Kidney (tissue), 14 donors: ENCODE data around the gene MYH11. TPM values are rescaled to one million over a fixed set of nuclear protein-coding genes. Genes with fewer than 3 reads are reported as not detected.
A peak's percentile ranks its signal among the peaks of the same experiment; 100 is the strongest.
"Not testable (repeated sequence)": the region's sequence is repeated elsewhere in the genome, so short reads cannot be mapped to it uniquely, and the experiment has no call there.

Source experiments
- DNase-seq, 5 donors: peaks; one replicate each; pipeline ENCODE4 v3.0.0-alpha.2; 2013 to 2020
- FAIRE-seq: peaks from 2 replicates; lab custom pipeline; 2012; peaks lifted over from hg19 to GRCh38; lab: Jason Lieb, UNC
- H3K27ac ChIP-seq, 2 donors: one replicate each; pipeline ENCODE4 v1.7.0; 2013; ENCODE audit warnings: low read depth in 2 of 2, low read length in 2 of 2, inconsistent platforms in 1 of 2
- H3K27me3 ChIP-seq: one replicate; pipeline ENCODE4 v1.7.1; 2013; ENCODE audit warnings: low read length, inconsistent platforms; ENCODE audit not compliant: control insufficient read depth, insufficient read depth
- H3K36me3 ChIP-seq, 3 donors: one replicate each; pipeline versions ENCODE4 v1.7.0 to v1.7.1; 2013; ENCODE audit warnings: low read length in 3 of 3, control low read depth in 1 of 3, inconsistent platforms in 1 of 3; ENCODE audit not compliant: insufficient read depth in 3 of 3, control insufficient read depth in 2 of 3
- H3K4me1 ChIP-seq, 3 donors: one replicate each; pipeline versions ENCODE4 v1.7.0 to v1.7.1; 2013; ENCODE audit warnings: low read length in 3 of 3, inconsistent platforms in 1 of 3, low read depth in 1 of 3; ENCODE audit not compliant: control insufficient read depth in 2 of 3, insufficient read depth in 2 of 3
- H3K4me3 ChIP-seq, 3 donors: one replicate each; pipeline versions ENCODE4 v1.7.0 to v1.8.1; 2013; ENCODE audit warnings: low read length in 3 of 3, control low read depth in 1 of 3, inconsistent platforms in 1 of 3
- H3K9ac ChIP-seq, 3 donors: one replicate each; pipeline versions ENCODE4 v1.7.0 to v1.7.1; 2013; ENCODE audit warnings: low read length in 3 of 3, control low read depth in 1 of 3, inconsistent platforms in 1 of 3
- H3K9me3 ChIP-seq, 3 donors: one replicate each; pipeline versions ENCODE4 v1.7.0 to v1.7.1; 2013; ENCODE audit warnings: low read length in 3 of 3, control low read depth in 1 of 3, inconsistent platforms in 1 of 3; ENCODE audit not compliant: control insufficient read depth in 2 of 3, insufficient read depth in 1 of 3
- intact Hi-C: fragments of 100-400 bp; cut with DNase I; formaldehyde crosslinking; loops from one replicate; pipeline ENCODE4 v1.11.1; 2022
- polyA plus RNA-seq: library from polyadenylated mRNA; stranded (reverse); fragments of 350-450 nt; fragmentation: Illumina TruSeq; extraction: RNeasy Lipid Tissue Mini Kit (QIAGEN cat#74804); gene quantifications from one replicate; pipeline ENCODE4 v1.2.3, GENCODE V29; 2014; ENCODE audit warnings: low read depth, low replicate concordance; ENCODE audit not compliant: insufficient read depth
- total RNA-seq: library from RNA; stranded (reverse); fragmentation: NEBNext Ultra II Directional; extraction: Animal tissue kit (Norgen Biotek cat#: 25700); gene quantifications from one replicate; pipeline ENCODE4 v1.2.1, GENCODE V29; 2021
- TF ChIP-seq, protein P1 (sequence below): IDR thresholded peaks from 3 replicates; pipeline ENCODE4 v1.5.1; 2012; ENCODE audit warnings: mild to moderate bottlenecking, moderate library complexity, borderline replicate concordance; ENCODE audit not compliant: insufficient read depth; ENCODE audit errors: extremely low read depth
- donor health status: control.
- donor health status: control.
- donor health status: control.
- donor health status: control.
- donor health status: control.
- donor health status: DM: yes; HTN: yes; CAD: no.
- donor health status: Normal renal cell carcinoma (clear cell type).

Gene MYH11
- total and polyA plus RNA-seq, 2 donors from 2014 or later, result 40.2 to 175 TPM

DNA sequence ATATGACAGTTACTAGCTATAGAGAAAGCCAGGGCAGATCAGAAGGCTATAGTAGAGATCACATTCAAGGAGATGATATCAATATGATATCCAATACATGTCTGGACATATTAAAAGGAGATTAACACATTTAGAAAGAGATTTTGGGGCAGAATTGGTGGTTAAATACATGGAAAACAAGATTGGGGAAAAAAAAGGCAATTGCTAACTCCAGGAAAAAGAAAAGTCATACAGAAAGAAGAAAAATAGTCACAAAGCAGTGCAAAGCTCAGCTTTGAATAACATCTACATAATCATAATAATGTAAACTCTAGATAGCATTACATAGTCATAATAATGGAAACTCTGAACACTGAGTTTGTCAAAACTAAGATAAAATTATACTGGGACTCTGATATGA lies 40.6 kb downstream of the MYH11 start:
- DNase-seq, result no peak
- Histone ChIP-seq H3K9me3 (peaks cover 0 to 2% (median 0%) of the 10 kb centered on the region in 3 donors), H3K4me1 (no peaks in the 10 kb centered on the region), H3K4me3 (no peak overlapping the region), H3K9ac (no peak overlapping the region), H3K36me3 (no peaks in the 10 kb centered on the region), H3K27ac (no peak overlapping the region), H3K27me3 (no peaks in the 10 kb centered on the region)
- TF ChIP-seq, protein P1, sequence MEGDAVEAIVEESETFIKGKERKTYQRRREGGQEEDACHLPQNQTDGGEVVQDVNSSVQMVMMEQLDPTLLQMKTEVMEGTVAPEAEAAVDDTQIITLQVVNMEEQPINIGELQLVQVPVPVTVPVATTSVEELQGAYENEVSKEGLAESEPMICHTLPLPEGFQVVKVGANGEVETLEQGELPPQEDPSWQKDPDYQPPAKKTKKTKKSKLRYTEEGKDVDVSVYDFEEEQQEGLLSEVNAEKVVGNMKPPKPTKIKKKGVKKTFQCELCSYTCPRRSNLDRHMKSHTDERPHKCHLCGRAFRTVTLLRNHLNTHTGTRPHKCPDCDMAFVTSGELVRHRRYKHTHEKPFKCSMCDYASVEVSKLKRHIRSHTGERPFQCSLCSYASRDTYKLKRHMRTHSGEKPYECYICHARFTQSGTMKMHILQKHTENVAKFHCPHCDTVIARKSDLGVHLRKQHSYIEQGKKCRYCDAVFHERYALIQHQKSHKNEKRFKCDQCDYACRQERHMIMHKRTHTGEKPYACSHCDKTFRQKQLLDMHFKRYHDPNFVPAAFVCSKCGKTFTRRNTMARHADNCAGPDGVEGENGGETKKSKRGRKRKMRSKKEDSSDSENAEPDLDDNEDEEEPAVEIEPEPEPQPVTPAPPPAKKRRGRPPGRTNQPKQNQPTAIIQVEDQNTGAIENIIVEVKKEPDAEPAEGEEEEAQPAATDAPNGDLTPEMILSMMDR, result no peak
- intact Hi-C loops, result no loop called here
- no peak for FAIRE-seq

DNA sequence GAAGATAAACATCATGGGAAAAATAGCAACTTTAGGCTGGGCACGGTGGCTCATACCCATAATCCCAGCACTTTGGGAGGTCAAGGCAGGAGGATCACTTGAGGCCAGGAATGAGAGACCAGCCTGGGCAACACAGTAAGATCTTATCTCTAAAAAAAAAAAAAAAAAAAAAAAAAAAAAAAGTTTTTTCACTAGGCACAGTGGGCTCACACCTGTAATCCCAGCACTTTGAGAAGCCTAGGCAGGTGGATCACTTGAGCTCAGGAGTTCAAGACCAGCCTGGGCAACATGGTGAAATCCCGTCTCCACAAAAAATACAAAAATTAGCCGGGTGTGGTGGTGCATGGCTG lies 44.5 kb downstream of the MYH11 start:
- H3K4me3 ChIP-seq, H3K9me3 ChIP-seq, H3K9ac ChIP-seq, intact Hi-C loops, H3K4me1 ChIP-seq, FAIRE-seq, H3K27ac ChIP-seq, DNase-seq, H3K36me3 ChIP-seq, H3K27me3 ChIP-seq: not testable (repeated sequence)

DNA sequence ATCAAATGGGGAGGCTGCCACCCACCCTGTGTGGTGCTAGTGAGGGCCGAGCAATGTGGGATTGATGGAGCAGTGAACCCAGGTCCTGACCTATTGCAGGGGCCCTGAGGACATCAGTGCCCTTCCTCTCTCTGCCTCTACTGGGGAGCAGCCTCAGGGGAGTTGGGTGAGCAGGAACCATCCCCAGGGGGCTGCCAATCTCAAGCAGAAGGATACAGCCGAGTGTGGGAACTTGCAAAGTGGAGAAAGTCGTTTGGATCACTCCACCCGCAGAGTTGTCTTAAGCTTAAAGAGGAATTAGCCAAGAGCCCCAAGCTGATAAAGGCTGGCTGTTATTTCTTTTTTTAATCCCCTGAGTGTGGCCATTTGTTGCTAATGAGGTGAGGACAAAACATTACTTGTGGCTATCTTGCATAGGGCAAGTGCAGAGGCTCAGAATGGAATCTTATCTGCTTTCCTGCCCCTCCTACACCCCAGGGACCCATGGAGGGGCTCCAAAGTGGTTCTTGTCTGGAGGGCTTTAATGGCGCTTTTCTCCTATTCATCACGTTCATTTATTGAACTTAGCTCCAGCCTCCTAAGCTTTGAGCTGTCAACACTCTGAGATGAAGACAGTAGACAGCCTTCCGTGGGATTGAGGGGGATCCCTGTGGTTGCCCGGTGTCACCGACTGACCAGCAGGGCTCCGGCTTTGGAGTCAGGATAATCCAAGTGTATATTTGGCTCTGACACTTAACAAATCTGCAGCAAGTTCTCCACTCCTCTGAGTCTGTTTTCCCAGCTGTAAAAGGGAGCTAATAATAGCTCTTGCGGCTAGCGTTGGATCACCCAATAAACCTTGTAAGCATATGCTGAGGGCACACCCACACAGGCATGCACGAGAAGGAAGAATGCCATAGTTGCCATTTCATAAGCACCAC lies 45.1 kb downstream of the MYH11 start:
- Histone ChIP-seq H3K9ac (no peak overlapping the region), H3K4me1 (no peaks in the 10 kb centered on the region), H3K27me3 (no peaks in the 10 kb centered on the region), H3K9me3 (peaks cover 0 to 4% (median 0%) of the 10 kb centered on the region in 3 donors), H3K4me3 (no peak overlapping the region), H3K27ac (no peak overlapping the region), H3K36me3 (no peaks in the 10 kb centered on the region)
- FAIRE-seq (no peak), DNase-seq (peak in 2 of 5 donors; percentile 34 to 72)
- TF ChIP-seq, protein P1, result no peak
- intact Hi-C loops, result no loop called here

DNA sequence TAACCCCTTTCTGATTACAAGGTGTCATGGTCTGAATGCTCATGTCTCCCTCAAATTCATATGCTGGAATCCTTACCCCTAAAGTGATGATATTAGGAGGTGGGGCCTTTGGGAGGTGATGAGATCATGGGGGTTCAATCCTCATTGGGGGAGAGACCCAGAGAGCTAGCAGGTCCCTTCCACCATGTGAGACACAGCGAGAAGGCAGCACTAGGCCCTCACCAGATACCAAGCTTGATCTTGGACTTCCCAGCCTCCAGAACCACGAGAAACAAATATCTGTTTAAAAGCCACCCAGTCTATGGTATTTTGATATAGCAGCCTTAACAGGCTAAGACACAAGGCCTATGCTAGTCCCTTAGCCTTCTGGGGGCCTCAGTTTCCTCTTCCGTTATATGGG lies 45.9 kb downstream of the MYH11 start:
- no peaks in the 10 kb centered on the region for H3K36me3 ChIP-seq
- no peak overlapping the region for H3K9ac ChIP-seq
- no peaks in the 10 kb centered on the region for H3K4me1 ChIP-seq
- no peaks in the 10 kb centered on the region for H3K27me3 ChIP-seq
- H3K4me3 ChIP-seq, result no peak overlapping the region
- DNase-seq (no peak), FAIRE-seq (no peak)
- intact Hi-C loops, result no loop called here
- TF ChIP-seq, protein P1, result no peak
- peaks cover 0 to 4% (median 0%) of the 10 kb centered on the region in 3 donors for H3K9me3 ChIP-seq
- no peak overlapping the region for H3K27ac ChIP-seq
